RKO (cell line): ENCODE results near the gene PSMA7.
"Not testable (repeated sequence)": the region's sequence is repeated elsewhere in the genome, so short reads cannot be mapped to it uniquely, and the experiment has no call there.

Experiments
- DNase-seq: peaks from one replicate; pipeline ENCODE4 v3.0.0-alpha.2; 2016; ENCODE audit warnings: low spot score

Gene PSMA7

GRCh38 chr20:62155428-62156253, 12.4 kb upstream of the PSMA7 start:
- no peak for DNase-seq

- DNase-seq, result no peak
Measured at GRCh38 chr20:62151835-62152364, 8.7 kb upstream of the PSMA7 start.

GRCh38 chr20:62151225-62151624, 8.0 kb upstream of the PSMA7 start:
- no peak for DNase-seq

GRCh38 chr20:62150310-62150575, 7.0 kb upstream of the PSMA7 start:
- no peak for DNase-seq

- DNase-seq, result no peak
Measured at GRCh38 chr20:62149532-62150309, 6.5 kb upstream of the PSMA7 start.

- no peak for DNase-seq
Measured at GRCh38 chr20:62148908-62149314, 5.7 kb upstream of the PSMA7 start.

- not testable (repeated sequence) for DNase-seq
Measured at GRCh38 chr20:62148383-62148782, 5.2 kb upstream of the PSMA7 start.

GRCh38 chr20:62147528-62147927, 4.3 kb upstream of the PSMA7 start:
- DNase-seq, result no peak

- DNase-seq, result no peak
Measured at GRCh38 chr20:62147125-62147524, 3.9 kb upstream of the PSMA7 start.

- no peak for DNase-seq
Measured at GRCh38 chr20:62146019-62146755, 3.0 kb upstream of the PSMA7 start.

- DNase-seq, result no peak
Measured at GRCh38 chr20:62145688-62146018, 2.5 kb upstream of the PSMA7 start.

GRCh38 chr20:62143957-62144825, 997 bp upstream of the PSMA7 start:
- peak; percentile 71 for DNase-seq

- DNase-seq, result no peak
Measured at GRCh38 chr20:62142252-62143080, 728 bp downstream of the PSMA7 start.

- DNase-seq, result peak; percentile 64
Measured at GRCh38 chr20:62141397-62142251, 1.6 kb downstream of the PSMA7 start.

GRCh38 chr20:62141043-62141396, 2.2 kb downstream of the PSMA7 start:
- no peak for DNase-seq

GRCh38 chr20:62139636-62140035, 3.6 kb downstream of the PSMA7 start:
- DNase-seq, result no peak

GRCh38 chr20:62138912-62139311, 4.3 kb downstream of the PSMA7 start:
- no peak for DNase-seq

GRCh38 chr20:62138204-62138543, 5.0 kb downstream of the PSMA7 start:
- no peak for DNase-seq

- DNase-seq, result no peak
Measured at GRCh38 chr20:62137478-62138203, 5.6 kb downstream of the PSMA7 start.

GRCh38 chr20:62137092-62137384, 6.2 kb downstream of the PSMA7 start:
- DNase-seq, result no peak
